Lower lobe of right lung (tissue), 2 donors: ENCODE results near the gene MAVS. TPM values are rescaled to one million over a fixed set of nuclear protein-coding genes. Genes with fewer than 3 reads are reported as not detected.

Experiments
- ATAC-seq, 2 donors: fragments of 200-7000 bp; cut with Tn5 transposase; one replicate each; pipeline ENCODE4 v1.9.1; 2020 to 2022; ENCODE audit warnings: mild to moderate bottlenecking in 2 of 2, moderate library complexity in 2 of 2
- DNase-seq: peaks from one replicate; pipeline ENCODE4 v3.0.0-alpha.2; 2020
- H3K27ac ChIP-seq: fragments of 200-600 bp; one replicate; pipeline ENCODE4 v1.8.0; 2022
- H3K27me3 ChIP-seq: fragments of 200-600 bp; one replicate; pipeline ENCODE4 v1.8.0; 2022; ENCODE audit warnings: low read depth
- H3K36me3 ChIP-seq: fragments of 200-600 bp; one replicate; pipeline ENCODE4 v1.8.0; 2022; ENCODE audit warnings: mild to moderate bottlenecking
- H3K4me1 ChIP-seq: fragments of 200-600 bp; one replicate; pipeline ENCODE4 v1.8.0; 2022
- H3K4me3 ChIP-seq: fragments of 200-600 bp; one replicate; pipeline ENCODE4 v1.8.0; 2022; ENCODE audit warnings: mild to moderate bottlenecking
- H3K9me3 ChIP-seq: fragments of 200-600 bp; one replicate; pipeline ENCODE4 v1.8.0; 2022
- CTCF ChIP-seq: fragments of 200-600 bp; IDR thresholded peaks from one replicate; pipeline ENCODE4 v1.8.0; 2022; ENCODE audit warnings: antibody characterized with exemption, mild to moderate bottlenecking
- intact Hi-C: fragments of 100-400 bp; cut with DNase I; formaldehyde crosslinking; loops from one replicate; pipeline ENCODE4 v1.11.0; 2022
- total RNA-seq: library from RNA; stranded (reverse); fragmentation: NEBNext Ultra II Directional; extraction: Animal tissue kit (Norgen Biotek cat#: 25700); gene quantifications from one replicate; pipeline ENCODE4 v1.2.1, GENCODE V29; 2021
- donor health status: DM: no; HTN: yes; CAD: no; lungs with severe emphysema.

The MAVS gene
- total RNA-seq, 1 donor from 2014 or later = 42.9 TPM

GRCh38 chr20:3803289-3803688 lies 43.3 kb upstream of the MAVS start:
- H3K4me1 ChIP-seq = peaks cover 100% of the 10 kb centered on the region

GRCh38 chr20:3803854-3804253 lies 42.8 kb upstream of the MAVS start:
- H3K27ac ChIP-seq = peak overlapping the region; percentile 83
- DNase-seq = peak; percentile 41
- peaks cover 100% of the 10 kb centered on the region for H3K4me1 ChIP-seq
- no peak overlapping the region for H3K4me3 ChIP-seq
- H3K27me3 ChIP-seq = no peaks in the 10 kb centered on the region
- intact Hi-C loops = no loop called here
- no peak for ATAC-seq
- peaks cover 67% of the 10 kb centered on the region for H3K36me3 ChIP-seq
- TF ChIP-seq CTCF = no peak
- no peaks in the 10 kb centered on the region for H3K9me3 ChIP-seq

More at GRCh38 chr20:3803289-3803688, 43.3 kb upstream of the MAVS start:
- Histone ChIP-seq H3K9me3 (no peaks in the 10 kb centered on the region), H3K4me3 (no peak overlapping the region), H3K27ac (peak overlapping the region; percentile 83), H3K27me3 (no peaks in the 10 kb centered on the region), H3K36me3 (peaks cover 73% of the 10 kb centered on the region)
- TF ChIP-seq CTCF = no peak
- ATAC-seq (no peak), DNase-seq (peak; percentile 43)
- intact Hi-C loops = no loop called here

- H3K27me3 ChIP-seq = no peaks in the 10 kb centered on the region
- no peak for TF ChIP-seq CTCF
- intact Hi-C loops = no loop called here
- H3K36me3 ChIP-seq = peaks cover 66% of the 10 kb centered on the region
- H3K9me3 ChIP-seq = no peaks in the 10 kb centered on the region
- peaks cover 96% of the 10 kb centered on the region for H3K4me1 ChIP-seq
- peak overlapping the region; percentile 83 for H3K27ac ChIP-seq
- no peak overlapping the region for H3K4me3 ChIP-seq
- DNase-seq = peak; percentile 74
- ATAC-seq = peak; percentile 26 to 64
Observed at GRCh38 chr20:3804254-3804751, 42.3 kb upstream of the MAVS start.

- no peak overlapping the region for H3K4me3 ChIP-seq
- H3K27ac ChIP-seq = peak overlapping the region; percentile 83
- TF ChIP-seq CTCF = no peak
- intact Hi-C loops = no loop called here
- H3K36me3 ChIP-seq = peaks cover 63% of the 10 kb centered on the region
- DNase-seq (peak; percentile 34), ATAC-seq (no peak)
- no peaks in the 10 kb centered on the region for H3K9me3 ChIP-seq
- H3K4me1 ChIP-seq = peaks cover 94% of the 10 kb centered on the region
- no peaks in the 10 kb centered on the region for H3K27me3 ChIP-seq
Observed at GRCh38 chr20:3804781-3805180, 41.9 kb upstream of the MAVS start.

GRCh38 chr20:3808544-3808943 lies 38.1 kb upstream of the MAVS start:
- H3K36me3 ChIP-seq = peaks cover 25% of the 10 kb centered on the region
- peaks cover 90% of the 10 kb centered on the region for H3K4me1 ChIP-seq
- DNase-seq = no peak
- H3K27me3 ChIP-seq = no peaks in the 10 kb centered on the region
- H3K4me3 ChIP-seq = peak overlapping the region; percentile 41
- intact Hi-C loops = no loop called here
- ATAC-seq = no peak
- no peak for TF ChIP-seq CTCF
- H3K9me3 ChIP-seq = no peaks in the 10 kb centered on the region
- H3K27ac ChIP-seq = peak overlapping the region; percentile 83
